Neural cell (in vitro differentiated cells): Measurements from ENCODE around the gene GRM4.

Source experiments
- CTCF ChIP-seq: fragments of 450-650 bp; IDR thresholded peaks from 2 replicates; pipeline ENCODE4 v1.5.1; 2014; ENCODE audit warnings: antibody characterized with exemption, mild to moderate bottlenecking, moderate library complexity; ENCODE audit not compliant: poor library complexity, severe bottlenecking
- EP300 ChIP-seq: fragments of 450-650 bp; conservative IDR thresholded peaks from 2 replicates; pipeline ENCODE4 v1.6.1; 2014; ENCODE audit warnings: antibody characterized with exemption, mild to moderate bottlenecking, moderate library complexity; ENCODE audit not compliant: poor library complexity, severe bottlenecking
- EZH2 ChIP-seq: fragments of 200-600, 300-800 bp; shearing (Covaris generic), sonication (generic); IDR thresholded peaks from 2 replicates; pipeline ENCODE4 v1.6.1; 2014; ENCODE audit warnings: antibody characterized with exemption, low read length, borderline replicate concordance, mild to moderate bottlenecking; ENCODE audit not compliant: insufficient read depth, poor library complexity, severe bottlenecking
- MXI1 ChIP-seq: fragments of 450-650 bp; conservative IDR thresholded peaks from 2 replicates; pipeline ENCODE4 v1.6.1; 2014; ENCODE audit warnings: antibody characterized with exemption, mild to moderate bottlenecking; ENCODE audit not compliant: poor library complexity, severe bottlenecking
- POLR2AphosphoS5 ChIP-seq: IDR thresholded peaks from 2 replicates; pipeline ENCODE4 v1.6.1; 2012
- RAD21 ChIP-seq: fragments of 450-650 bp; conservative IDR thresholded peaks from 2 replicates; pipeline ENCODE4 v1.6.1; 2014; ENCODE audit warnings: antibody characterized with exemption, mild to moderate bottlenecking, moderate library complexity
- REST ChIP-seq: IDR thresholded peaks from 2 replicates; pipeline ENCODE4 v1.6.1; 2012; ENCODE audit warnings: borderline replicate concordance
- TAF1 ChIP-seq: IDR thresholded peaks from 2 replicates; pipeline ENCODE4 v1.6.1; 2012; ENCODE audit warnings: low read depth

GRCh38 chr6:34176261-34177031 is 30.6 kb upstream of the GRM4 start:
- TF ChIP-seq CTCF: no peak
- no peak for TF ChIP-seq REST
- TF ChIP-seq POLR2AphosphoS5: no peak
- no peak for TF ChIP-seq RAD21
- TF ChIP-seq EZH2: no peak
- TF ChIP-seq EP300: no peak
- TF ChIP-seq TAF1: no peak
- TF ChIP-seq MXI1: no peak
